Fibroblast of peridontal ligament (primary cell): ENCODE measurements around the gene CYB561D1.
"Not testable (repeated sequence)": the region's sequence is repeated elsewhere in the genome, so short reads cannot be mapped to it uniquely, and the experiment has no call there.

Source experiments
- DNase-seq: peaks from one replicate; pipeline ENCODE4 v3.0.0-alpha.2; 2010; ENCODE audit errors: extremely low read depth

The CYB561D1 gene, protein sequence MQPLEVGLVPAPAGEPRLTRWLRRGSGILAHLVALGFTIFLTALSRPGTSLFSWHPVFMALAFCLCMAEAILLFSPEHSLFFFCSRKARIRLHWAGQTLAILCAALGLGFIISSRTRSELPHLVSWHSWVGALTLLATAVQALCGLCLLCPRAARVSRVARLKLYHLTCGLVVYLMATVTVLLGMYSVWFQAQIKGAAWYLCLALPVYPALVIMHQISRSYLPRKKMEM

DNA sequence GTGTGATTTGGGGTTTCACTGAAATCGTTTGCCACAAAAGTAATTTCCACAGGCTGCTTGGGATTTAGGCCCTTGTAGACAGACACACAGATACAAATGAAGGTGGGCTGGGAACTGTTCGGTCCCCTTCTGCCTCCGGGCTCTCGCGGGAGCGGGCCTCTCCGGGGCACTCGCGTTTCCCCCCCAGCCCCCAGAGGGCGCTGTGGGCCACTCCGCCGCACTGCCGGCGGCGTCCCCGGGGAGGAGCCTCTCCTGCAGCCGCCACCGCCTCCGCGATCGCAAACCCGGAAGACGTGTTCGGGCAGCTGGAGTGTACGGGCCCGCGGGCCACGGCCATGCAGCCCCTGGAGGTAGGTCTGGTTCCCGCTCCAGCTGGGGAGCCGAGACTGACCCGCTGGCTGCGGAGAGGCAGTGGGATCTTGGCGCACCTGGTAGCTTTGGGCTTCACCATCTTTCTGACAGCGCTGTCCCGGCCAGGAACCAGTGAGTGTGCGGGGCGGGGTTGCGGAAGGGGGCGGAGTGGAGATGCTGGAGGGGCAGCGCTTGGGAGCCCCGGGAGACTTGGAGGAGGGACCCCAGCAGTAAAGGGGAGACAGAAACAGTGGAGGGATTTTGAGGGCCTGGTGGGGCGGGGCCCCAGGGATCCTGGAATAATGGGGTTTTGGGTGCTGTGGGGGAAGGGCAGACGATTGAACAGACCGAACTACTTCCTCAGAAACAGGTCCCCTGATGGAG lies at the start of gene CYB561D1:
Gene CYB561D1, plus strand, starts transcription at position 290 of the 735 bp plus-strand sequence. Its CDS starts 46 bp downstream, at position 336.
- peak; percentile 70 for DNase-seq

DNA sequence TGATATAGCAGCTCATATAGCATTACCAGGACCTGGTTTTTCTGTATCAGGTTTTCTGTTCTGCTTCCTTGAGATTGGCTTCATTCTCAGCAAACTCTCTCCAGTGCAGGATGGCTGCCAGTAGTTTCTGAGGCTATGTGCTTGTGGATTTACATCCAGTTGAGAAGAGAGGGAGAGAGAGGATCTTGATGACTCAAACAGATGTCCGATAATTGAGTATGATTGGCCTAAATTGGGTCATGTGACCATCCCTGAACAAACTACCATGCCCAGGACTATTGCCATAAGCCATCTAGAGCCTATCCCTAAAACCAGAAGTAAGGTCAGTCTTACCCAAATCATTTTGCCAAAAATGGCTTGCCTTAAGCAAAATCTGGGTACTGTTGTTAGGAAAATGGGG lies 49.5 kb upstream of the CYB561D1 start:
- peak; percentile 33 for DNase-seq

DNA sequence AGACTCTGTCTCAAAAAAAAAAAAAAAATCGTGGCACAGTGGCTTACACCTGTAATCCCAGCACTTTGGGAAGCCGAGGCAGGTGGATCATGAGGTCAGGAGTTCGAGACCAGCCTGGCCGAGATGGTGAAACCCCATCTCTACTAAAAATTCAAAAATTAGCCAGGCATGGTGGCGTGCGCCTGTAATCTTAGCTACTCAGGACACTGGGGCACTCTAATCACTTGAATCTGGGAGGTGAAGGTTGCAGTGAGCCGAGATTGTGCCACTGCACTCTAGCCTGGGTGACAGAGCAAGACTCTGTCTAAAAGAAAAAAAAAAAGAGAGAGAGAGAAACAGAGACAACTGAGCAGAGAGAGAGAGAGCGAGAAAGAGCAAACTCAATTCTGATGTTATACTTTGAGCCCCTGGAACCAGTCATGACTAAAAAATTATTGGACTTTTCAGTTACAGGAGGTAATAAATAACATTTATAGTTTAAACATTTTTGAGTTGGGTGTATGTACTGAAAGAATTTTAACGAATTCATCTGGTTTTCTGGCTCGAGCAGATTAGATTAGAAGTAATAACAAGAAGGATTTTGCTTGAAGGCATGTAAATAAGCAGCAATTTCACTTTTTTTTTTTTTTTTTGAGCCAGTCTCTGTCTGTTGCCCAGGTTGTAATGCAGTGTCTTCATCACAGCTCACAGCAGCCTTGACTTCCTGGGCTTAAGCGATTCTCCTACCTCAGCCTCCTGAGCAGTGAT lies 47.8 kb upstream of the CYB561D1 start:
- not testable (repeated sequence) for DNase-seq

DNA sequence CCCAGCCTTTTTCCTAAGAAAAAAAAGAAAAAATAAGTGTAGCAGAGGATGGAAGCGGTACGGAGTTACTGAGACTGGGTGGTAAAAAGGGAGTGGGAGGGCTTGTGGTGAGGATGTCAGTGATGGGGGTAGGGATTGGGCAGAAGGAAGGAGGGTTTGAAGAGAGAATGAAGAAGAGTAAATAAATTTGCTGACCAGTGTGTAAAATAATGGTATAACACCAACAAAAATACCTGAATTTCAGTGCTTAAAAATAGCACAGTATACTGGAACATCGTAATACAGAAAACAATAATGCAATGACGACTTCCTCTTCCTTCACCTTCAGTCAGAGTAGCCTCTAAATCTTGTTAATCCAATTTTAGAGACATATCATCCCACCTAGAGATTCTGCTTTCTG lies 46.4 kb upstream of the CYB561D1 start:
- no peak for DNase-seq

DNA sequence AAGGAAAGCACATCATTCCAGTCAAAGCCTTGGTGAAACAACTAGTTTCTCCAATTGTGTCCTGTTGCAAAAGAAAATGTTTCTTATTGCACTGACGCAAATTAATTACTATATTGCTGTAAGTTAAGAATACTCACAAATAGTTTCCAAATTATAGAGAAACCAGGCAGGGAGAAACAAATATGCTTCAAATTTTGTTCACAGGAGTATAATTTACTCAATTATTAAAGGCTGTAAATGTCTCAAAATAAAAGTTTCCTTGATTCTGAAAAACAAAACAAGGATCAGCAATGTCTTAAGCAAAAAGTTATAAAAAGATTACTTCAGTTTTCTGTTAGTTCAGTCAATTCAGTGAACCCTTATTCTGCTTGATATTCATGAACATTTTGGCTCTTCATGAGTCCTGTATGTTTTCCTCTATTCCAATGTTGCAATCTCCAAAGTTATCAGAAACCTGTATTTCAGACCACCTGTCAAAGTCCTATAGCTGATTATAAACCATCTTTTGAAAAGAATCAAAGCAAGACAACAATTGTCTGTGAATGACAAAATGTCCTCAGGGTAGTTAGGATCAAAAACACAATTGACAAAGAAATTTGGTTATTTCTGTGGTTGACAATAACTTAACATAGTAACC lies 39.3 kb upstream of the CYB561D1 start:
- DNase-seq: no peak

DNA sequence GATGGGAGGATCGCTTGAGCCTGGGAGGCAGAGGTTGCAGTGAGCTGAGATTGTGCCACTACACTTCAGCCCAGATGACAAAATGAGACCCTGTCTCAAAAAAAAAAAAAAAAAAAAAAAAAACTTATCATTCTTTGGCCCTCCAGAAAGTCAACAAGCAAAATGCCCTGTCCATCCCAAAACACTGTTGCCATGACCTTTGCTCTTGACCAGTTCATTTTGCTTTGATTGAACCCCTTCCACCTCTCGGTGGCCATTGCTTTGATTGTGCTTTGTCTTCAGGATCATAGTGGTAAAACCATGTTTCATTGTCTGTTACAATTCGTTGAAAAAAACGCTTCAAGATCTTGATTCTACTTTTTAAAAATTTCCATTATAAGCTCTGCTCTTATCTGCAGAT lies 36.1 kb upstream of the CYB561D1 start:
- no peak for DNase-seq

DNA sequence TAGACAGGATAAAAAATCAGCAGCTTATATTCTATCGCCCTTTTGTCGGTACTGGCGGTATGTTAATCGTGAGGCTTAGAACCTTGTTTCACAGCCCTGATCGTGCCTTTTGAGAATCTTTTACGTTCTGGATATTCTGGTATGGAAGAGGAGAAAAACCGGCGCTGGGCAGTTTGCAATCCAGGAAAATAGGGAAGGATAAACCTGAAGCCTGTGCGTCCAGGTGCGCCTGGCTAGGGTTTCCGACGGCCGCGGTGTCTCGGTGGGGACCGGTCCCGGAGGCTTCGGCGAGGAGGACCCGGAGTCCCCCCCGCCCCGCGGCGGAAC lies 27.8 kb upstream of the CYB561D1 start:
- no peak for DNase-seq

DNA sequence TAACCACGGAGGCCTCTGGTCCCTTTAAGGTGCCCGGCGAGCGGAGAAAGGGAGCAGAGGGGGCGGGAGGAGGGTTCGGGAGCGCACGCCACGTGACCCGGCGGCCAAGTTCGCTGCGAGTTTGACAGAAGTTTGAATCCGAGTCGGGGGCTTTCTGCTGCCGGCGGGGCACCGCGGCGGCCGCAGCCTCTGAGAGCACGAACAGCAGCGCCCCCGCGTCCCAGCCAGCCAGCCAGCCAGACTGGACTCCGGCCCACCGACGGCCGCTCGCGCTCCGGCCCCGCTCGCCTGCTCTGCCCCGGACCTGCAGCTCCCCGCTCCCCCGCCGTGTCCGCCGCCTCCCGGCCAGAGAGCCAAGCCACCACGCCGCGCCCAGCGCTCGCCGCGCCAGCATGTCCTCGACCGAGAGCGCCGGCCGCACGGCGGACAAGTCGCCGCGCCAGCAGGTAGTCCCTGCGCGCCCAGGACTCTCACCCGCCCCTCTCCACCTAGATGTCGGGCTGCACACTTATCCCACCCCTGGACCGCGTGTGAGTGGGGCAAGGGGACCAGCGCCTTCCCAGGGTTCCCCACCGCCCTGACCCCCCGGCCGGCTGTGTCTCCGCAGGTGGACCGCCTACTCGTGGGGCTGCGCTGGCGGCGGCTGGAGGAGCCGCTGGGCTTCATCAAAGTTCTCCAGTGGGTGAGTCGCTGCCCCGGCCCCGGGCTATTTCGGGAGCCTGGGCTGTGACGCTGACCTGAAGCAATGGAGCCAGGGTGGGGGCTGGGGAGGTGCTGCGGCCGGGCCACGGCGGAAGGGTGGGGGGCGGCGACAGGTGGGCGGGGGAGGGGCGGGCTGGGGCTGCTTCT lies 27.2 kb upstream of the CYB561D1 start, which contains the start of gene SYPL2:
Gene SYPL2, plus strand, starts transcription at position 95 of the 849 bp plus-strand sequence. Its CDS starts 298 bp downstream, at position 393.
- no peak for DNase-seq

DNA sequence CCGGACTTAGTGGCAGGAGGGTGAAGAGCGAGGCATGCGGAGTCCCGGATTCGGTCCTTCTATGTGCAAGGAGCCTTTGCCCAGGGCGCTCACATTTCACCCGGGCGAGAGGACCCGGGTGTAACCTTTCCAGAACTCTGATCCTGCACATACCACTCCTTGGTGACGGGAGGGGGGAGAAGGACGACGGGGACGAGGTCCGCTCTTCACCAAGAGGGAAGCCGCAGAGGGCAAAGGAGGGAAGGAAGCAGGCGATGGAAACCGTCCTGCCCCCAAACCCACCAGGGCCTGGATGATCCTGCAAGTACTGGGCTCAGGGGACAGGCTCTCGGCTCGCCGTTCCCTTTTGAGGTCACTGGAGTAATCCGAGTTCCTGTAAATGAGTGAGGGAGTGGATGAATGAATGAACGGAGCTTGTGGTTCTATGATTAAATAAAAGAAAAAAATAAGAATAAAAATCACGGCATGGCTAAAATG lies 26.6 kb upstream of the CYB561D1 start:
- no peak for DNase-seq

DNA sequence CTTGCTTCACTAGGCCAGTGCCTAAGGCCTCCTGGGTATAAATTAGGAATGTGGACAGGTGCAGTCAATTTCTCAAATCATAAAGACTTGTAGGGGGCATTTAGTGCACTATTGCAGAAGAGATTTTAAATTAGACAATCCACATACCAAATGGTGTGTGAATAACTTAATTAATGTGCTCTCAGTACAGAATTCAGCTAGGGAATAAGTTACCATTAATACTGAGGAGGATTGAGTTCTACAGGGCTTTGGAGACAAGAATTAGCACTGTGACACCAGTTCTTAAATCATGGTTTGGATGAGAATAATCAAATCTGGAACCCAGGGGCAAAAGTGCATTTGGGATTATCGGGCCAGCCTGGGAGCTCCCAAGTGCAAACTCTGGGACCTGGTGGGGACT lies 25.8 kb upstream of the CYB561D1 start:
- DNase-seq: no peak

DNA sequence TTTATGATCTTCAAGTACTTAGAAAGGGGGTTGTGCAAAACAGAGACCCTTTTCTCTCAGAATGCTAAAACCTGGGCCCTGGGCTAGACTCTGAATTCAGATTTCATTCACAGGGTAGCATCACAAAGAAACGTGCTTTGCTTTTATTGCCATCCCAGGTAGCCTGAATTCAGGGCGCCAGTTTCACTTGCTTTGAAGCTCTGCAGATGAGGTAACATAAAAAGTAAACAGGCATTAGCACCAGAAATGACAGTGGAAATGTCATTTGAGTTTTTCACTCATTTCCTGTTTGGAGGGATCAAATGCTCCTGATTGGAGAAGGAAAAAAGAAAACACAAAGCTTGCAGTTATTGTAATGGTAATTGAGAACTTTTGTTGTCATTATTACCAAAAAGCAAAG lies 25.0 kb upstream of the CYB561D1 start:
- DNase-seq: no peak

DNA sequence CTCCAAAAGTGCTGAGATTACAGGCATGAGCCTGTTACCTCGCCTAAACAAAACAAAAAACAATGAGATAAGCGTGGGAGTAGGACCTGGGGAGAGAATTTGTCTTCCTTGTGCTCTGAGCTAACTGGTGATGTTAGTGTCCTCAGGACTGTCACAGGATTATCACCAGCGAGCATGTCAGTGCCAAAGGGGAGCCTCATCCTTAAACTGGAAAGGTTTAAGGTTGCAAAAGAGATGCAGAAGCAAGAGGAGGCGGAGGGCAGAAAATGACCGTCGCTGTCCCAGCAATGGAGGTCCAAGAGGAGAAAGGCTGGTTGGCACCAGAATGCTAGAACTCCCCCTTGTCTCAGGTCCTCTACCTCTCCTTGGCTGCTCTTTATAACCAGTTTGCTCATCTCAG lies 23.6 kb upstream of the CYB561D1 start:
- DNase-seq: no peak

DNA sequence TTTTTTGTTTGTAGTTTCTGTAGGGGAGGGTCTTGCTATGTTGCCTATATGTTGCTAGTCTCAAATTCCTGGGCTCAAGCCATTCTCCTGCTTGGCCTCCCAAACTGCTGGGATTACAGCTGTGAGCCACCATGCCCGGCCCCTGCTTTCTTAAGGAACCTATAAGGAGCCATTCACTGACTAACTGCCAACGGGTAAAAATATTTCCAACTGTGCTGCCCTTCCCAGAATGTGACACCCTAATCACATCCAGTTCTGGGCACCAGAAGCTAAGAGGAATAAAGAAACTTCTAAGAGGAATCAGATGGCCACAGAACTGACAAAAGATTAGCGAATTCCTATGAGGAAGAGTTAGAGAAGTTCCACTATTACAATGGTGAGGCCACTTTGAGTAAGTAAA lies 21.1 kb upstream of the CYB561D1 start:
- DNase-seq: no peak

DNA sequence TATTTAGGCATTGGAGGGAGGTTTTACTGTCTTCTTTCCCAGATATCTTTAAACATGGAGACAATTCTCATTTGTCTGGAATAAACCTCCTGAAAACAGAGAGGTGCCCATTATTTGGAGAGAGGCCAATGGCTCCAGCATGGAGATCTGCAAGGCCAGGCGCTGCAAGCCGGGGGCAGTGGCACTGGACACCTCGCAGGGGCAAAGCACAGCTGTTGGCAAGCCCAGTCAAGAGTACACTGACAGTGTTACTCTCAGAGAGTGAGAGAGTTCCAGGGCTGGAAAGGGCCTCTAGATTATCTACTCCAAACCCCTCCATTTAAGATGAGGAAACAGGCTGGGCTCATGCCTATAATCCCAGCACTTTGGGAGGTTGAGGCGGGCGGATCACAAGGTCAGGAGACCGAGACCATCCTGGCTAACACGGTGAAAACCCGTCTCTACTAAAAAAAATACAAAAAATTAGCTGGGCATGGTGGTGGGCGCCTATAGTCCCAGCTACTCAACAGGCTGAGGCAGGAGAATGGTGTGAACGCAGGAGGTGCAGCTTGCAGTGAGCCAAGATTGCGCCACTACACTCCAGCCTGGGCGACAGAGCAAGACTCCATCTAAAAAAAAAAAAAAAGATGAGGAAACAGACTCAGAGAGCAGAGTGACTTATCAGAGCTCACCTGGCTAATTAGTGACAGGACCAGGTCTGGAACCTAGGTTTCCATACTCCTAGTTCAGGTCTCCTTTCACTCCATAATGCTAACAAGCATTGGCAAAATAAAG lies 20.4 kb upstream of the CYB561D1 start:
- not testable (repeated sequence) for DNase-seq

DNA sequence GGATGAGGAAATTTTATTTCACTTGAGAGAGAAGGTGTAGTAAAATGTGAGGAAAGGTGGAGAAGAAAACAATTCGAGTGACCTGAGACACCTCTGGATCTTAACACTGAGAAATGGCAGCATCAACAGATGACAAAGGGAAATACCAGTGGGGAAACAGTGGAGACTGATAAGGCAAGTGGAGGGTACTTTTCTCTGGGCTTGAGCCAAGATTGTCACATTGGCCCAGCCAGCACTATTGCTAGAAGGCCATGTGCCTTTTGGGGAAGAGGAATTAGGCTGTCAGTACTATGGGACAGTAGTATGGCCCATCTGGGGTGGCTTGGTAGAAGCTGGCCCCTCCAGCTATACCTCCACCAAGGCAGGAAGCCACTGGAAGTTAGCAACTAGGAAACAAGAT lies 19.2 kb upstream of the CYB561D1 start:
- no peak for DNase-seq

DNA sequence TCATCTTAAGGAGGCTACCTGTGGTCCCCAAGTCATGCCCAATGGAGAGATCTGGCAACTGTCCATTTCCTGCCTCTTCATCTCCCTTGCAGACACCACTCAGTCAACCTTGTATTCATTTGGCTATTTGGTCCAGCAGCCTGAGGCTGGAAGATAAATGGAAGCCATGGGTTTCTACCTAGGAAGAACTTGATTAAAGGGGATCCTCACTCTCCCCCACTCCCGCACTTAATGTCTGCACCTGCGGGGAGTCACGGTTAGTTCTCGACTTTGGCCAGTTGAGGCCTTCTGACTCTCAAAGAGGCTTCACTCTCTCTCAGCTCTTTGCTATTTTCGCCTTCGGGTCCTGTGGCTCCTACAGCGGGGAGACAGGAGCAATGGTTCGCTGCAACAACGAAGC lies 18.6 kb upstream of the CYB561D1 start:
- no peak for DNase-seq

DNA sequence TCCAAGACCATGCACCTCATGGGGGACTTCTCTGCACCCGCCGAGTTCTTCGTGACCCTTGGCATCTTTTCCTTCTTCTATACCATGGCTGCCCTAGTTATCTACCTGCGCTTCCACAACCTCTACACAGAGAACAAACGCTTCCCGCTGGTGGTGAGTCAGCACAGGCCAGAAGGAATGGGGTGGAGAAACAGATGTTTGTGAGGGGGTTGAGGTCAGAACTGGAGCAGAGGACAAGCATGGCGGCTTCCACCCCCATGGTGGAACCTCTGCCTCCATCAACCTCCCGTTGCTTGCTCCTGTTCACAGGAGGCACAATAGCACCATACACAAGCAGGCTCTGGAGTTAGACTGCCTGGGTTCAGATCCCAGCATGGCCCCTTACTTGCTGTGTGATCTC lies 17.1 kb upstream of the CYB561D1 start:
- DNase-seq: no peak

DNA sequence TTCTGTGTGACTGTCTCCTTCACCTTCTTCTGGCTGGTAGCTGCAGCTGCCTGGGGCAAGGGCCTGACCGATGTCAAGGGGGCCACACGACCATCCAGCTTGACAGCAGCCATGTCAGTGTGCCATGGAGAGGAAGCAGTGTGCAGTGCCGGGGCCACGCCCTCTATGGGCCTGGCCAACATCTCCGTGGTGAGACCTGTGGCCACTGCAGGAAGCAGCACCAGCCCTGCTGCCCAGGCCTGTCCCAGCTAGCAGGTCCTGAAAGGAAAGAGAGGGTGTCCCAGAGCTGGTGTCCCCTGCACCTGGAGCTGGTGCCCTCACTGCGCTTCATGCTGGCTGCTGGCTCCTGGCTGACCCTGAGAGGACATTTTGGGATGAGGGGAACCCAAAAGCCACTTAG lies 16.1 kb upstream of the CYB561D1 start:
- no peak for DNase-seq

DNA sequence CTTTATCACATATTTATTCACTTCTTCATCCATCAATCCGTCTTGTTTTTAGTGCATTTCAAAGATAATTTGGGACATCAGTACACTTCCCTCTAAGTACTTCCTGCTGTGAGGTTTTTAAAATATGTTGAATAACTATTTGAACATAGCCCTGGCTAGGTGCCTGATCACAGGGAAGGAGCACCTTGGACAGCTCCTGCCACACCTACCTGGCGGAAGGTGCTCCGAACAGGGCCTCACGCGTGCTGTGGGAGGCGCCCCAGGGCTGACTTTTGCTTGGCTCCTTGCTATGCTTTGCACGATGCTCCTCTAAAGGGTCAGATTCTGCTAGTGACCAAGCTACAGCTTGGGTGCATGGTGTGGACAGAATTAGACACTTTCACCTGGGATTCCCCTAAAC lies 15.1 kb upstream of the CYB561D1 start:
- DNase-seq: no peak

DNA sequence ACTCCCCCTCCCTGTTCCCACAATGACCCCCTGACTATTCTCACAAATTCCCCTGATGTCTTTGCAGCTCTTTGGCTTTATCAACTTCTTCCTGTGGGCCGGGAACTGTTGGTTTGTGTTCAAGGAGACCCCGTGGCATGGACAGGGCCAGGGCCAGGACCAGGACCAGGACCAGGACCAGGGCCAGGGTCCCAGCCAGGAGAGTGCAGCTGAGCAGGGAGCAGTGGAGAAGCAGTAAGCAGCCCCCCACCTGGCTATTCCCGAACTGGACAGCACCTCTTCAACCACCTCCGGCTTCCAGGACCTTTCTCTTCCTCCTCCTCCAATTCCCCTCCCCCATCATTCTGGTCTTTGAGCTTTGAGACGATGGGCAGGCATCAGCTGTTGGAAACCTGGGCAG lies 14.6 kb upstream of the CYB561D1 start:
- no peak for DNase-seq

DNA sequence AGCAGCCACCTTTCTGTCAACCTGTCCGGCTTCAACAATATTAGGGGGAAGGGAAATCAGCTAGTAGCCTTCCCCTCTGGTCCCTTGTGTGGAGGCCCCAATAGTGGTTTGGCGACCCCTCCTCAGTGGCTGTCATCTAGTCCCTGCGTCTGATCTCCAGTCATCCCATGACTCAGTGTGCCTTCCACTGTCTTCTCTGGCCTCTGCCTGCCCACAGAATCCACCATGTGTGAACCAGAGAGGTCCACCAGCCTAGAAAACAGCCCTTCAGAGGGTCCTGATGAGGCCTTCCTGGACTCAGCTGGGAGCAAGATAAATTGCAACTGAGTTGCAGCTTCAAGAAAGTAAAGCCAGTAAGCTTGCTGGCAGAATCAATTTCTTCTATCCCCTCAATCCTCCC lies 14.0 kb upstream of the CYB561D1 start:
- no peak for DNase-seq
